Neuronal stem cell (in vitro differentiated cells): Measurements from ENCODE around the gene ZNF207.
A peak's percentile ranks its signal among the peaks of the same experiment; 100 is the strongest.
"Not testable (repeated sequence)": the region's sequence is repeated elsewhere in the genome, so short reads cannot be mapped to it uniquely, and the experiment has no call there.

Experiments
- DNase-seq: peaks from one replicate; pipeline ENCODE4 v3.0.0-alpha.2; 2013; ENCODE audit warnings: low spot score
- H2AFZ ChIP-seq: one replicate; pipeline ENCODE4 v1.6.1; 2013; ENCODE audit warnings: mild to moderate bottlenecking, low read length, inconsistent platforms
- H2AK5ac ChIP-seq: 2 replicates; pipeline ENCODE4 v1.6.1; 2013; ENCODE audit warnings: low read depth, mild to moderate bottlenecking, inconsistent platforms, low read length, moderate library complexity, mixed read lengths
- H2BK120ac ChIP-seq: 2 replicates; pipeline ENCODE4 v1.6.1; 2013; ENCODE audit warnings: low read depth, mild to moderate bottlenecking, inconsistent platforms, low read length, moderate library complexity, mixed read lengths
- H2BK12ac ChIP-seq: one replicate; pipeline ENCODE4 v1.6.1; 2013; ENCODE audit warnings: low read length, inconsistent platforms
- H2BK15ac ChIP-seq: 2 replicates; pipeline ENCODE4 v1.6.1; 2013; ENCODE audit warnings: mild to moderate bottlenecking, low read length, inconsistent platforms, mixed read lengths
- H2BK5ac ChIP-seq: one replicate; pipeline ENCODE4 v1.6.1; 2013; ENCODE audit warnings: inconsistent platforms, mild to moderate bottlenecking, low read length, moderate library complexity
- H3K14ac ChIP-seq: one replicate; pipeline ENCODE4 v1.6.1; 2013; ENCODE audit warnings: low read length, inconsistent platforms
- H3K18ac ChIP-seq: 2 replicates; pipeline ENCODE4 v1.6.1; 2013; ENCODE audit warnings: low read length, inconsistent platforms
- H3K23ac ChIP-seq: 2 replicates; pipeline ENCODE4 v1.6.1; 2013; ENCODE audit warnings: low read depth, mild to moderate bottlenecking, mixed read lengths, low read length, inconsistent platforms; ENCODE audit not compliant: poor library complexity
- H3K27ac ChIP-seq: replicated peaks from 3 replicates; pipeline ENCODE4 v1.5.1; 2013; ENCODE audit warnings: low read length, inconsistent platforms
- H3K27me3 ChIP-seq, 3 experiments: 2 replicates each; pipeline ENCODE4 v1.6.1; 2013; ENCODE audit warnings: low read length in 3 of 3, mild to moderate bottlenecking in 2 of 3, inconsistent platforms in 1 of 3, low read depth in 1 of 3, mixed read lengths in 1 of 3, moderate library complexity in 1 of 3; ENCODE audit not compliant: control insufficient read depth in 3 of 3, insufficient read depth in 3 of 3
- H3K36me3 ChIP-seq, 2 donors: replicated peaks in 1 of 2; 2 replicates each; pipeline ENCODE4 v1.6.1; 2013; ENCODE audit warnings: low read length in 2 of 2; ENCODE audit not compliant: control insufficient read depth in 2 of 2, insufficient read depth in 2 of 2
- H3K4ac ChIP-seq: 2 replicates; pipeline ENCODE4 v1.6.1; 2013; ENCODE audit warnings: inconsistent platforms, mild to moderate bottlenecking, low read length, moderate library complexity
- H3K4me1 ChIP-seq, 2 donors: 1 replicate in 1 of 2; 2 replicates in 1 of 2; pipeline ENCODE4 v1.6.1; 2013; ENCODE audit warnings: low read length in 2 of 2, low read depth in 1 of 2; ENCODE audit not compliant: control insufficient read depth in 2 of 2, insufficient read depth in 1 of 2
- H3K4me2 ChIP-seq: one replicate; pipeline ENCODE4 v1.6.1; 2013; ENCODE audit warnings: mild to moderate bottlenecking, low read length, inconsistent platforms; ENCODE audit not compliant: insufficient read depth, poor library complexity, severe bottlenecking
- H3K4me3 ChIP-seq, 2 donors: 2 replicates each; pipeline ENCODE4 v1.5.1; 2013; ENCODE audit warnings: low read length in 2 of 2, mild to moderate bottlenecking in 2 of 2, inconsistent platforms in 1 of 2, moderate library complexity in 1 of 2
- H3K79me1 ChIP-seq: one replicate; pipeline ENCODE4 v1.6.1; 2013; ENCODE audit warnings: low read depth, mild to moderate bottlenecking, inconsistent platforms, low read length, moderate library complexity
- H3K9ac ChIP-seq: one replicate; pipeline ENCODE4 v1.6.1; 2013; ENCODE audit warnings: mild to moderate bottlenecking, low read depth, low read length, inconsistent platforms; ENCODE audit not compliant: poor library complexity
- H3K9me3 ChIP-seq, 2 donors: replicated peaks in 1 of 2; 2 replicates each; pipeline versions ENCODE3 to v1.6.1; 2013; ENCODE audit warnings: low read length in 2 of 2, mild to moderate bottlenecking in 2 of 2, inconsistent platforms in 1 of 2, low read depth in 1 of 2, mixed read lengths in 1 of 2, moderate library complexity in 1 of 2; ENCODE audit not compliant: control insufficient read depth in 2 of 2, insufficient read depth in 1 of 2
- H4K8ac ChIP-seq: one replicate; pipeline ENCODE4 v1.6.1; 2013; ENCODE audit warnings: low read depth, mild to moderate bottlenecking, inconsistent platforms, low read length, moderate library complexity
- H4K91ac ChIP-seq: one replicate; pipeline ENCODE4 v1.6.1; 2013; ENCODE audit warnings: low read length, low read depth, mild to moderate bottlenecking, inconsistent platforms; ENCODE audit not compliant: poor library complexity
- WGBS, 2 donors: extraction: QIAGEN DNeasy Blood & Tissue Kit; methylation state at CpG; one replicate each; pipeline ENCODE4 v1.1.7; 2013; ENCODE audit warnings: missing lambda C conversion rate in 2 of 2, mixed read lengths in 1 of 2; ENCODE audit not compliant: insufficient read length in 2 of 2, insufficient replicate concordance in 1 of 2; ENCODE audit errors: extremely low coverage in 2 of 2; 5-methylcytosine and 5-hydroxymethylcytosine counted together

The ZNF207 gene

DNA sequence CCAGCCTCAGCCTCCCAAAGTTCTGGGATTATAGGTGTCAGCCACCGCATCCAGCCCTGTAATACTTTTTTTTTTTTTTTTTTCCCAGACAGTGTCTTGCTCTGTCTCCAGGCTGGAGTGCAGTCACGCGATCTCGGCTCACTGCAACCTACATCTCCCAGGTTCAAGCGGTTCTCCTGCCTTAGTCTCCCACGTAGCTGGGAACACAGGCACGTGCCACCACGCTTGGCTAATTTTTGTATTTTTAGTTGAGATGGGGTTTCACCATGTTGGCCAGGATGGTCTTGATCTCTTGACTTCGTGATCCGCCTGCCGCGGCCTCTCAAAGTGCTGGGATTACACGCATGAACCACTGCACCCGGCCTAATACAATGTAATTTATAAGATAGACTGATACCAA is 38.2 kb downstream of the ZNF207 start:
- not testable (repeated sequence) for H2BK15ac ChIP-seq, H4K91ac ChIP-seq, H4K8ac ChIP-seq, H3K4me2 ChIP-seq, H3K14ac ChIP-seq, H3K4me1 ChIP-seq, H2AK5ac ChIP-seq, H3K79me1 ChIP-seq, H3K27ac ChIP-seq, H3K4me3 ChIP-seq, H3K27me3 ChIP-seq, H2BK5ac ChIP-seq, H2BK12ac ChIP-seq, H3K4ac ChIP-seq, H2AFZ ChIP-seq, DNase-seq, H3K9ac ChIP-seq, H3K36me3 ChIP-seq, H3K23ac ChIP-seq, H3K18ac ChIP-seq, H2BK120ac ChIP-seq, H3K9me3 ChIP-seq
- WGBS, 2 donors: no CpG with 5 or more reads among the region's 14 CpGs

DNA sequence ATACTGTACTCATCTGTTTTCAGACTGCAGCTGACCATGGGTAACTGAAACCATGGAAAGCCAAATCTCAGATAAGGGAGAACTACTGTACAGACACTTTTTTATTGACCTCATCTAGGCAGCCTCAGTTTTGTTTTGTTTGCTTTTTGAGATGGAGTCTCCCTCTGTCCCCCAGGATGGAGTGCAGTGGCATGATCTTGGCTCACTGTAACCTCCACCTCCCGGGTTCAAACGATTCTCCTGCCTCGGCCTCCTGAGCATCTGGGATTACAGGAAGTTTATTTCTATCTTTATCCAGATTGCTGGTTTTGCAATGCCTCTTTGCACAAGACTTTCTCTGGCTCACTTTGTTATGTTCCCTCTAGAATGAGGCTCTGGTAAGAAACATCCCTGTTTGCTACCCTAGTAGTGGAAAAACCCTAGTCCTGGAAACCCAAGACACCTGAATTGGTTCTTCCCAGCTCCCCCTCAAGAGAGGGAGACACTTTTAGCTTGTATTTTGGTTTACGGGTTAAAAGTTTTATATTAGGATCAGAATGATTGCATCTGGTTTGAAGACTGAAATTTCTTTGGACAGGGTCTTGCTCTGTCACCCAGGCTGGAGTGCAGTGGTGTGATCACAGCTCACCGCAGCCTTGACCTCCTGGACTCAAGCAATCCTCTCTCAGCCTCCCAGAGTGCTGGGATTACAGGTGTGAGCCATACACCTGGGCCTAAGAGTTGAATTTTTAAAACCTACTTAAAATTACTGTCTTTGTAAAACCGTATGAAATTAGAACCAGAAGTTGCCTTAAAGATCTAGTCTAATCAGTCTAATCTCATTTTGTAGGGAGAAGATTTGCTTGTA is 38.9 kb downstream of the ZNF207 start:
- no peak overlapping the region for H3K4me3 ChIP-seq
- no CpG with 5 or more reads among the region's 6 CpGs for WGBS, 2 donors
- H3K4me2 ChIP-seq: no peak overlapping the region
- no peak overlapping the region for H3K4ac ChIP-seq
- H4K8ac ChIP-seq: no peak overlapping the region
- H2BK12ac ChIP-seq: no peak overlapping the region
- H3K27me3 ChIP-seq: no peaks in the 10 kb centered on the region
- H2BK15ac ChIP-seq: no peak overlapping the region
- no peak overlapping the region for H2AFZ ChIP-seq
- no peak overlapping the region for H3K14ac ChIP-seq
- H3K79me1 ChIP-seq: no peaks in the 10 kb centered on the region
- DNase-seq: no peak
- H3K4me1 ChIP-seq: no peaks in the 10 kb centered on the region
- H3K9me3 ChIP-seq: peaks cover 0 to 4% of the 10 kb centered on the region in 2 donors
- no peak overlapping the region for H3K18ac ChIP-seq
- H2BK5ac ChIP-seq: no peak overlapping the region
- peaks cover 0 to 7% of the 10 kb centered on the region in 2 donors for H3K36me3 ChIP-seq
- no peak overlapping the region for H3K23ac ChIP-seq
- no peak overlapping the region for H2BK120ac ChIP-seq
- no peak overlapping the region for H2AK5ac ChIP-seq
- no peak overlapping the region for H3K27ac ChIP-seq
- no peak overlapping the region for H4K91ac ChIP-seq
- H3K9ac ChIP-seq: no peak overlapping the region

DNA sequence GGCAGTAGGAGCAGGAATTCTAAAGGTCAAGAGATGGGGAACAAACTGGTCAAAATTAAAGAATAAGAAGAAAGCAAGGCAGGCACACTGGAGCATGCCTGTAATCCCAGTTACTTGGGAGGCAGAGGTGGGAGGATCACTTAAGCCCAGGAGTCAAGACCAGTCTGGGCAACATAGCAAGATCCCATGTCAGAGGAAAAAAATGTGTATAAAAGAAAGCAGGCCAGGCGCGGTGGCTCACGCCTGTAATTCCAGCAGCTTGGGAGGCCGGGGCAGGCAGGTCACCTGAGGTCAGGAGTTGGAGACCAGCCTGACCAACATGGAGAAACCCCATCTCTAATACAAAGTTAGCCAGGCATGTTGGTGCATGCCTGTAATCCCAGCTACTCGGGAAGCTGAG is 43.9 kb downstream of the ZNF207 start:
- Histone ChIP-seq H3K79me1 (no peaks in the 10 kb centered on the region), H3K27ac (no peak overlapping the region), H2AFZ (no peak overlapping the region), H3K4me2 (no peak overlapping the region), H2BK120ac (no peak overlapping the region), H2BK15ac (no peak overlapping the region), H3K9me3 (peaks cover 0 to 8% of the 10 kb centered on the region in 2 donors), H3K4ac (no peak overlapping the region), H3K36me3 (peaks cover 0 to 2% of the 10 kb centered on the region in 2 donors), H2BK5ac (no peak overlapping the region), H4K8ac (no peak overlapping the region), H3K4me3 (no peak overlapping the region), H3K14ac (no peak overlapping the region), H4K91ac (no peak overlapping the region), H3K23ac (no peak overlapping the region), H3K18ac (no peak overlapping the region), H3K4me1 (no peaks in the 10 kb centered on the region), H2AK5ac (no peak overlapping the region), H3K27me3 (no peaks in the 10 kb centered on the region), H2BK12ac (no peak overlapping the region), H3K9ac (peak overlapping the region; percentile 44)
- no peak for DNase-seq
- WGBS, 2 donors: no CpG with 5 or more reads among the region's 5 CpGs

DNA sequence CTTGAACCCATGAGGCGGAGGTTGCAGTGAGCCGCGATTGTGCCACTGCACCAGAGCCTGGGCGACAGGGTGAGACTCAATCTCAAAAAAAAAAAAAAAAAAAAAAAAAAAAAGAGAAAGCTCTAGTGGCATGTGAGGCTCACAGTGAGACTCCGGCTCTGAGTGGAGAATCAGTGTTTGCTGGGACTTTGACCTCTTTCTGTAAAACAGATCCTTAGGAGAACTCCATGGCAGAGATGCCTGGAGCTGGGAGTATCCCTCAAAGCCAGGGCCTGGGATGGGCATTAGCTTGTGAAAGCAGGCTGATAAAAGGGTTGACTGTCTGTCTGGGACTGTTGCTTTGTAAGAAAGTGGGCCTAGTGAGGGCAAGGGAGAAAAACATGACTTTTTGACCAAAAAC is 46.4 kb downstream of the ZNF207 start:
- Histone ChIP-seq H3K36me3 (no peaks in the 10 kb centered on the region), H3K4ac (no peak overlapping the region), H3K79me1 (no peaks in the 10 kb centered on the region), H3K23ac (no peak overlapping the region), H2AK5ac (no peak overlapping the region), H4K8ac (no peak overlapping the region), H2BK15ac (no peak overlapping the region), H2AFZ (no peak overlapping the region), H2BK5ac (no peak overlapping the region), H3K14ac (no peak overlapping the region), H3K9ac (no peak overlapping the region), H3K27me3 (no peaks in the 10 kb centered on the region), H3K4me3 (no peak overlapping the region), H3K4me1 (no peaks in the 10 kb centered on the region), H2BK120ac (no peak overlapping the region), H3K9me3 (peaks cover 0 to 8% of the 10 kb centered on the region in 2 donors), H3K4me2 (no peak overlapping the region), H4K91ac (no peak overlapping the region), H3K18ac (no peak overlapping the region), H3K27ac (no peak overlapping the region), H2BK12ac (no peak overlapping the region)
- WGBS, 2 donors: no CpG with 5 or more reads among the region's 5 CpGs
- no peak for DNase-seq
